Trophoblast cell (in vitro differentiated cells and primary cell): ENCODE data around the gene SUSD4.

Source experiments
- DNase-seq, 2 donors: peaks; one replicate each; pipeline ENCODE4 v3.0.0-alpha.2; 2016
- H2AFZ ChIP-seq: 2 replicates; pipeline ENCODE4 v1.6.1; 2013; ENCODE audit warnings: low read length, moderate library complexity, mild to moderate bottlenecking; ENCODE audit not compliant: insufficient read depth, poor library complexity
- H2AK5ac ChIP-seq: 2 replicates; pipeline ENCODE4 v1.6.1; 2013; ENCODE audit warnings: mild to moderate bottlenecking, low read length
- H2BK120ac ChIP-seq: 2 replicates; pipeline ENCODE4 v1.6.1; 2013; ENCODE audit warnings: low read length, mild to moderate bottlenecking, moderate library complexity; ENCODE audit not compliant: insufficient read depth, poor library complexity
- H2BK12ac ChIP-seq: 2 replicates; pipeline ENCODE4 v1.6.1; 2013; ENCODE audit warnings: mild to moderate bottlenecking, low read length, moderate library complexity
- H2BK5ac ChIP-seq: 2 replicates; pipeline ENCODE4 v1.6.1; 2013; ENCODE audit warnings: low read length, low read depth, moderate library complexity, mild to moderate bottlenecking; ENCODE audit not compliant: poor library complexity
- H3K14ac ChIP-seq: 2 replicates; pipeline ENCODE4 v1.6.1; 2013; ENCODE audit warnings: mild to moderate bottlenecking, low read length
- H3K18ac ChIP-seq: 2 replicates; pipeline ENCODE4 v1.6.1; 2013; ENCODE audit warnings: mild to moderate bottlenecking, low read length
- H3K23ac ChIP-seq: 2 replicates; pipeline ENCODE4 v1.6.1; 2013; ENCODE audit warnings: low read length
- H3K27ac ChIP-seq: 2 replicates; pipeline ENCODE4 v1.5.1; 2013; ENCODE audit warnings: low read depth, mild to moderate bottlenecking, inconsistent platforms, low read length, moderate library complexity
- H3K27me3 ChIP-seq: 2 replicates; pipeline ENCODE4 v1.6.1; 2013; ENCODE audit warnings: inconsistent platforms, mild to moderate bottlenecking, low read length, moderate library complexity; ENCODE audit not compliant: insufficient read depth
- H3K36me3 ChIP-seq, 2 experiments: 1 replicate in 1 of 2; 2 replicates in 1 of 2; pipeline ENCODE4 v1.6.1; 2013; ENCODE audit warnings: low read length in 2 of 2, mild to moderate bottlenecking in 2 of 2, moderate library complexity in 1 of 2; ENCODE audit not compliant: insufficient read depth in 2 of 2, control insufficient read depth in 1 of 2
- H3K4ac ChIP-seq: 2 replicates; pipeline ENCODE4 v1.6.1; 2013; ENCODE audit warnings: low read depth, mild to moderate bottlenecking, low read length, moderate library complexity
- H3K4me1 ChIP-seq, 2 experiments: 1 replicate in 1 of 2; 2 replicates in 1 of 2; pipeline ENCODE4 v1.6.1; 2013; ENCODE audit warnings: low read length in 2 of 2, mild to moderate bottlenecking in 2 of 2, moderate library complexity in 1 of 2; ENCODE audit not compliant: insufficient read depth in 2 of 2, control insufficient read depth in 1 of 2
- H3K4me2 ChIP-seq: 2 replicates; pipeline ENCODE4 v1.6.1; 2013; ENCODE audit warnings: inconsistent platforms, mild to moderate bottlenecking, low read length, moderate library complexity
- H3K4me3 ChIP-seq: 2 replicates; pipeline ENCODE4 v1.5.1; 2013; ENCODE audit warnings: mild to moderate bottlenecking, low read depth, low read length, inconsistent platforms
- H3K79me1 ChIP-seq: one replicate; pipeline ENCODE4 v1.6.1; 2013; ENCODE audit warnings: low read length
- H3K79me2 ChIP-seq: 2 replicates; pipeline ENCODE4 v1.6.1; 2013; ENCODE audit warnings: low read length, mild to moderate bottlenecking; ENCODE audit not compliant: control insufficient read depth, insufficient read depth, poor library complexity
- H3K9ac ChIP-seq: 2 replicates; pipeline ENCODE4 v1.6.1; 2013; ENCODE audit warnings: mild to moderate bottlenecking, low read length
- H3K9me3 ChIP-seq: 2 replicates; pipeline ENCODE4 v1.6.1; 2013; ENCODE audit warnings: low read depth, mild to moderate bottlenecking, control low read depth, inconsistent platforms, low read length; ENCODE audit not compliant: insufficient read depth
- H4K12ac ChIP-seq: 2 replicates; pipeline ENCODE4 v1.6.1; 2013; ENCODE audit warnings: low read depth, mild to moderate bottlenecking, low read length, moderate library complexity
- H4K8ac ChIP-seq: 2 replicates; pipeline ENCODE4 v1.6.1; 2013; ENCODE audit warnings: low read depth, mild to moderate bottlenecking, low read length, moderate library complexity
- H4K91ac ChIP-seq: one replicate; pipeline ENCODE4 v1.6.1; 2013; ENCODE audit warnings: low read depth, mild to moderate bottlenecking, low read length, moderate library complexity
- WGBS: extraction: QIAGEN DNeasy Blood & Tissue Kit; methylation state at CpG from one replicate; pipeline ENCODE4 v1.1.7; 2013; ENCODE audit warnings: missing lambda C conversion rate; ENCODE audit not compliant: insufficient read length, insufficient coverage; ENCODE audit errors: extremely low coverage; 5-methylcytosine and 5-hydroxymethylcytosine counted together

The SUSD4 gene

DNA sequence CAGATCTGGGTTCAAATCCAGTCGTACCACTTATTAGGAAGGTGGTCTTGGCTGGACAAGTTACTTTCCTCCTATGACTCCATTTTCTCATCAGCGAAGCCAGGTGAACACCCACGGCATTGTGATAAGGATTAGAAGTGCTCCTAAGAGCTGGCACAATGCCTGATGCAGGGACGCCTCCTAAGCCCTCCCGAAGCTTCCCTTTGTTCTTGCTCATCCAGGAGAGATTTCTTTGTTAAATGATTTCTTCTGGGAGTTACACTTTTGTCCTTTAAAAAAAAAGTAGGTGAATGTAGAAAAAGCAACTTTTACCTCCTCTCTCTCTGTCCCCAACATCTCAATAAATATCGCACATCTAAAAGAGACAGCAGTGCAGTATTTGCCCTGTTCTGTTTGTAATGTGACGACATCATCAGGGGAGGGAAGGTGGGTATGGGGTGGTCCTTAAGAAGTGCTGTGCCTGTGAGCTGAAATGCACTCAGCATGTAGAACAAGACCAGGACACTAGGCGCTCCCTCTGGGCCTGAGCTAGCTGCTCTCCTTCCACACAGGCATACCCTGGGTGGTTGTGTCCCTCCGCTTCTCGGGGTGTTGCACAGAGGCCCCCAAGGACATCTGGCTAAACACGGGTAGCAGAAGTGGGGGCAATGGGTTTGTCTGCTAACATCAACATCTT lies 43.9 kb downstream of the SUSD4 start:
- Histone ChIP-seq H3K9ac (no peak overlapping the region), H2BK120ac (no peak overlapping the region), H3K79me1 (no peaks in the 10 kb centered on the region), H3K4me1 (peaks cover 0 to 4% of the 10 kb centered on the region in 2 experiments), H2AK5ac (no peak overlapping the region), H3K18ac (no peak overlapping the region), H3K14ac (no peak overlapping the region), H3K4ac (no peak overlapping the region), H4K12ac (no peak overlapping the region), H3K27me3 (no peaks in the 10 kb centered on the region), H3K4me2 (no peak overlapping the region), H4K91ac (no peak overlapping the region), H2AFZ (no peak overlapping the region), H3K27ac (no peak overlapping the region), H3K36me3 (no peaks in the 10 kb centered on the region), H3K4me3 (no peak overlapping the region), H4K8ac (no peak overlapping the region), H2BK5ac (no peak overlapping the region), H3K9me3 (no peaks in the 10 kb centered on the region), H3K23ac (no peak overlapping the region), H3K79me2 (no peaks in the 10 kb centered on the region), H2BK12ac (no peak overlapping the region)
- no CpG with 5 or more reads among the region's 11 CpGs for WGBS
- no peak for DNase-seq

DNA sequence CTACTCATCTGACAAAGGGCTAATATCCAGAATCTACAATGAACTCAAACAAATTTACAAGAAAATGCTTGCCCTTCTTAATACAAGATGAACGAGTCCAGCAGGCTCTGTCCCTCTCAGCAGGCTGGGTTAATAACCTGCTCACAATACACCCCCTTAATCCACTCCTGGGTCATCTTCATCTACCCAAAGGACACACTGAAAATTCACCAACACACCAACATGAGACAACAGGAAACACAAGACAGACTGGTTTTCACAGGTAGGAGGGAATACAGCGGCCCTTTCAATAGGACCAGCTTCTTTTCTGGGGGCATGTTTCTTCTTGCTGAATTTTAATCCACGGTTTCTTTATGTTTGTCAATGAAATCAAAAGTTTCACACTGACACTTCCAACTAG lies 44.6 kb downstream of the SUSD4 start:
- Histone ChIP-seq H2BK120ac (no peak overlapping the region), H4K91ac (no peak overlapping the region), H3K4ac (no peak overlapping the region), H3K79me2 (no peaks in the 10 kb centered on the region), H3K14ac (no peak overlapping the region), H2AK5ac (no peak overlapping the region), H3K4me1 (peaks cover 0 to 4% of the 10 kb centered on the region in 2 experiments), H4K12ac (no peak overlapping the region), H2BK5ac (no peak overlapping the region), H3K79me1 (no peaks in the 10 kb centered on the region), H3K4me3 (no peak overlapping the region), H2AFZ (no peak overlapping the region), H3K9ac (no peak overlapping the region), H3K18ac (no peak overlapping the region), H4K8ac (no peak overlapping the region), H3K4me2 (no peak overlapping the region), H3K9me3 (no peaks in the 10 kb centered on the region), H3K27me3 (no peaks in the 10 kb centered on the region), H3K27ac (no peak overlapping the region), H3K36me3 (no peaks in the 10 kb centered on the region), H3K23ac (no peak overlapping the region), H2BK12ac (no peak overlapping the region)
- no CpG with 5 or more reads among the region's 3 CpGs for WGBS
- no peak for DNase-seq

DNA sequence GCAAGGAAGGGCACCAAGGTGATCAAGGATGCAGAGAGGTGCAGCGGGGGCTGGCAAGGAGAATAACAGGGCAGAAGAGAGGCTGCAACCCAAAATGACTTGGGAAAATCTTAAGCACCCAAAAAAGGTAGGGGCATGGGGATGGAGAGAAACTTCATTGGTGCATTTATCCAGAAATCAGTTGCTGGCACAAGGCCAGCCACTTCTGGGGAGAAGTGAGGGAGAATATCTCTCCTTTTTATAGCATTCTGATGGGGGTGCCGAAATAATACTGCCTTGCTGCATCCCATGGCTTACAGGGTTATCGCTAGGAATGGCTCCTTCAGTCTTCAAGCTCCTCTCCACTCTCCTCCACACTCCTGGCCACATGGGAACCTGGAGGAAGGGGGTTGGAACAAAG lies 47.9 kb downstream of the SUSD4 start:
- no peak overlapping the region for H3K23ac ChIP-seq
- no peak overlapping the region for H3K4me2 ChIP-seq
- H4K8ac ChIP-seq = no peak overlapping the region
- no peak overlapping the region for H4K91ac ChIP-seq
- H3K36me3 ChIP-seq = no peaks in the 10 kb centered on the region
- no peak overlapping the region for H3K18ac ChIP-seq
- no peaks in the 10 kb centered on the region for H3K9me3 ChIP-seq
- H2BK120ac ChIP-seq = no peak overlapping the region
- H3K9ac ChIP-seq = no peak overlapping the region
- H3K14ac ChIP-seq = no peak overlapping the region
- no CpG with 5 or more reads among the region's 3 CpGs for WGBS
- no peak overlapping the region for H3K27ac ChIP-seq
- peaks cover 0 to 4% of the 10 kb centered on the region in 2 experiments for H3K4me1 ChIP-seq
- H2AK5ac ChIP-seq = no peak overlapping the region
- H2AFZ ChIP-seq = no peak overlapping the region
- no peak overlapping the region for H3K4me3 ChIP-seq
- no peaks in the 10 kb centered on the region for H3K79me2 ChIP-seq
- H3K4ac ChIP-seq = no peak overlapping the region
- H3K27me3 ChIP-seq = no peaks in the 10 kb centered on the region
- no peak for DNase-seq
- H3K79me1 ChIP-seq = no peaks in the 10 kb centered on the region
- H2BK5ac ChIP-seq = no peak overlapping the region
- no peak overlapping the region for H4K12ac ChIP-seq
- H2BK12ac ChIP-seq = no peak overlapping the region

DNA sequence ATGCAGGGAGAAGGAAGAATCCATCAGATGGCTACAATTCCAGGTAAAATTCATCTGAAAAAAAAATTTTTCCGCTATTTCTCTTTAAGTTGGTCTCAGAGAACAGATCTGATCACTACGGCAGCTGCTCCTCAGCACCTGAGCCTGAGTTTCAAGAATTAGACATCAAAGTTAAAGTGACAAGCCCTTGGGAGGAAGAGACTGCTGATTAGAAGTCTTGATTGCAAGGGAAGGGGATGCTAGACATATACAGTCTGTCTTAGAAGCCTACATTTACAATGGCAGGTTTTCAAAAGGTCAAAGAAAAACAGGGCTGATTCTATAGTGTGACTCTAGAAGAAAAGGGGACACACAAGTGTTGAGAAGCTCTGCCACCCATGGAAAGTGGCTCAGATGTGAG lies 48.3 kb downstream of the SUSD4 start:
- Histone ChIP-seq H3K4me3 (no peak overlapping the region), H3K36me3 (no peaks in the 10 kb centered on the region), H3K27me3 (no peaks in the 10 kb centered on the region), H4K91ac (no peak overlapping the region), H2BK12ac (no peak overlapping the region), H2AK5ac (no peak overlapping the region), H3K14ac (no peak overlapping the region), H2AFZ (no peak overlapping the region), H3K27ac (no peak overlapping the region), H3K4me1 (peaks cover 0 to 4% of the 10 kb centered on the region in 2 experiments), H3K18ac (no peak overlapping the region), H2BK120ac (no peak overlapping the region), H3K4ac (no peak overlapping the region), H3K79me1 (no peaks in the 10 kb centered on the region), H2BK5ac (no peak overlapping the region), H3K4me2 (no peak overlapping the region), H4K12ac (no peak overlapping the region), H4K8ac (no peak overlapping the region), H3K23ac (no peak overlapping the region), H3K9me3 (no peaks in the 10 kb centered on the region), H3K79me2 (no peaks in the 10 kb centered on the region), H3K9ac (no peak overlapping the region)
- WGBS = no CpG with 5 or more reads among the region's 2 CpGs
- no peak for DNase-seq
